Lung (tissue), 12 donors: Measurements from ENCODE around the gene RASEF. TPM values are rescaled to one million over a fixed set of nuclear protein-coding genes. Genes with fewer than 3 reads are reported as not detected.
"Not testable (repeated sequence)": the region's sequence is repeated elsewhere in the genome, so short reads cannot be mapped to it uniquely, and the experiment has no call there.

Experiments used
- ATAC-seq: fragments of 200-7000 bp; cut with Tn5 transposase; one replicate; pipeline ENCODE4 v1.9.1; 2020; ENCODE audit warnings: moderate number of reproducible peaks; ENCODE audit not compliant: insufficient read depth, low FRiP score
- DNase-seq, 3 donors: peaks; one replicate each; pipeline ENCODE4 v3.0.0-alpha.2; 2013 to 2017
- H3K27ac ChIP-seq, 2 donors: one replicate each; pipeline ENCODE4 v1.5.1; 2013; ENCODE audit warnings: mild to moderate bottlenecking in 2 of 2, moderate library complexity in 2 of 2, control low read depth in 1 of 2, inconsistent platforms in 1 of 2, low read depth in 1 of 2, low read length in 1 of 2
- H3K27me3 ChIP-seq, 3 donors: one replicate each; pipeline ENCODE4 v1.5.1; 2013; ENCODE audit warnings: low read length in 2 of 3; ENCODE audit not compliant: control insufficient read depth in 3 of 3, insufficient read depth in 3 of 3
- H3K36me3 ChIP-seq, 4 donors: one replicate each; pipeline ENCODE4 v1.5.1; 2013; ENCODE audit warnings: low read length in 4 of 4, mild to moderate bottlenecking in 1 of 4, moderate library complexity in 1 of 4; ENCODE audit not compliant: control insufficient read depth in 4 of 4, insufficient read depth in 4 of 4
- H3K4me1 ChIP-seq, 5 donors: one replicate each; pipeline ENCODE4 v1.5.1; 2013; ENCODE audit warnings: low read length in 5 of 5, mild to moderate bottlenecking in 2 of 5, moderate library complexity in 1 of 5; ENCODE audit not compliant: control insufficient read depth in 5 of 5, insufficient read depth in 5 of 5
- H3K4me3 ChIP-seq: one replicate; pipeline ENCODE4 v1.5.1; 2013; ENCODE audit warnings: mild to moderate bottlenecking, control low read depth, moderate library complexity
- H3K9ac ChIP-seq, 2 donors: one replicate each; pipeline ENCODE4 v1.5.1; 2013; ENCODE audit warnings: low read length in 2 of 2, control low read depth in 1 of 2; ENCODE audit not compliant: insufficient read depth in 1 of 2
- H3K9me3 ChIP-seq, 4 donors: one replicate each; pipeline ENCODE4 v1.5.1; 2013; ENCODE audit warnings: low read length in 3 of 4, mild to moderate bottlenecking in 1 of 4, moderate library complexity in 1 of 4; ENCODE audit not compliant: control insufficient read depth in 4 of 4, insufficient read depth in 3 of 4
- CTCF ChIP-seq: IDR thresholded peaks from 2 replicates; pipeline ENCODE4 v1.5.1; 2012; ENCODE audit warnings: mild to moderate bottlenecking; ENCODE audit errors: control extremely low read depth, extremely low read depth
- WGBS, 2 donors: extraction: QIAGEN DNeasy Blood & Tissue Kit; methylation state at CpG; one replicate each; pipeline ENCODE4 v1.1.7; 2013; 5-methylcytosine and 5-hydroxymethylcytosine counted together
- polyA plus RNA-seq, 2 donors: library from polyadenylated mRNA; stranded (reverse); fragments of 200-250 nt; gene quantifications; one replicate each; pipeline ENCODE4 v1.2.1, GENCODE V29; 2013
- total RNA-seq, 2 donors: library from RNA; depleted of rRNA in 1 of 2; stranded (reverse); fragments of >200 nt in 1 of 2; gene quantifications; one replicate each; pipeline ENCODE4 v1.2.1, GENCODE V29; 2014 to 2021
- donor health status: control.
- donor health status: control.
- donor health status: Bipolar disorder and iron deficiency.
- donor health status: healthy.
- donor health status: DM: yes; HTN: yes; CAD: no.

Gene RASEF
- total and polyA plus RNA-seq, 4 donors, result 5.2 to 23.6 (median 9.4) TPM

- Histone ChIP-seq H3K9ac (no peak overlapping the region), H3K4me3 (no peak overlapping the region), H3K36me3 (no peaks in the 10 kb centered on the region), H3K27ac (no peak overlapping the region), H3K27me3 (no peaks in the 10 kb centered on the region), H3K4me1 (no peaks in the 10 kb centered on the region), H3K9me3 (no peaks in the 10 kb centered on the region)
- DNase-seq (no peak), ATAC-seq (no peak)
- no peak for TF ChIP-seq CTCF
These were observed 45.3 kb upstream of the RASEF start for GRCh38 chr9:83108208-83108607.

GRCh38 chr9:83106772-83107171 lies 43.8 kb upstream of the RASEF start:
- TF ChIP-seq CTCF, result no peak
- Histone ChIP-seq H3K36me3 (no peaks in the 10 kb centered on the region), H3K4me3 (no peak overlapping the region), H3K9me3 (no peaks in the 10 kb centered on the region), H3K27me3 (no peaks in the 10 kb centered on the region), H3K9ac (no peak overlapping the region), H3K4me1 (no peaks in the 10 kb centered on the region), H3K27ac (no peak overlapping the region)
- WGBS, 2 donors, result 74 to 83% methylated on average over 2 of the region's 2 CpGs
- DNase-seq (no peak), ATAC-seq (no peak)

- Histone ChIP-seq H3K4me1 (no peaks in the 10 kb centered on the region), H3K9me3 (no peaks in the 10 kb centered on the region), H3K9ac (no peak overlapping the region), H3K36me3 (no peaks in the 10 kb centered on the region), H3K4me3 (no peak overlapping the region), H3K27ac (no peak overlapping the region), H3K27me3 (no peaks in the 10 kb centered on the region)
- no peak for TF ChIP-seq CTCF
- no peak for DNase-seq
- WGBS, 2 donors, result 70 to 83% methylated on average over 1 of the region's 1 CpG
- no peak for ATAC-seq
These were observed 43.3 kb upstream of the RASEF start for GRCh38 chr9:83106263-83106662.

GRCh38 chr9:83097633-83098032 lies 34.7 kb upstream of the RASEF start:
- no peak overlapping the region for H3K27ac ChIP-seq
- H3K36me3 ChIP-seq, result no peaks in the 10 kb centered on the region
- no peaks in the 10 kb centered on the region for H3K4me1 ChIP-seq
- peaks cover 0 to 2% (median 0%) of the 10 kb centered on the region in 4 donors for H3K9me3 ChIP-seq
- WGBS, 2 donors, result 95 to 97% methylated on average over 4 of the region's 4 CpGs
- H3K4me3 ChIP-seq, result no peak overlapping the region
- H3K9ac ChIP-seq, result no peak overlapping the region
- no peak for DNase-seq
- no peak for TF ChIP-seq CTCF
- no peaks in the 10 kb centered on the region for H3K27me3 ChIP-seq
- no peak for ATAC-seq

GRCh38 chr9:83093311-83093710 lies 30.4 kb upstream of the RASEF start:
- not testable (repeated sequence) for H3K4me3 ChIP-seq, DNase-seq, H3K36me3 ChIP-seq, ATAC-seq, H3K9ac ChIP-seq, H3K27me3 ChIP-seq, H3K9me3 ChIP-seq, H3K4me1 ChIP-seq, H3K27ac ChIP-seq
- WGBS, 2 donors, result 80 to 87% methylated on average over 11 to 24 of the region's 24 CpGs
